GM23338 (cell line): Measurements from ENCODE around the gene AGBL4. TPM values are rescaled to one million over a fixed set of nuclear protein-coding genes. Genes with fewer than 3 reads are reported as not detected.
A peak's percentile ranks its signal among the peaks of the same experiment; 100 is the strongest.

Source experiments
- ATAC-seq: fragments of 200-7000 bp; cut with Tn5 transposase; 3 replicates; pipeline ENCODE4 v1.9.1; 2020
- DNase-seq: peaks from one replicate; pipeline ENCODE4 v3.0.0-alpha.2; 2015; ENCODE audit warnings: low spot score
- H2AFZ ChIP-seq: fragments of 200-600 bp; sonication (generic); 2 replicates; pipeline ENCODE4 v1.8.0; 2016; ENCODE audit warnings: antibody characterized with exemption, mild to moderate bottlenecking, moderate library complexity
- H3F3A ChIP-seq: fragments of 200-600 bp; sonication (generic); replicated peaks from 2 replicates; pipeline ENCODE4 v1.8.0; 2017; ENCODE audit warnings: antibody characterized with exemption, mixed run types, low read depth
- H3K27ac ChIP-seq: fragments of 200-600 bp; sonication (generic); 2 replicates; pipeline ENCODE4 v1.6.1; 2016; ENCODE audit warnings: low read depth
- H3K27me3 ChIP-seq: fragments of 200-600 bp; sonication (generic); 2 replicates; pipeline ENCODE4 v1.8.0; 2016; ENCODE audit warnings: mild to moderate bottlenecking, mixed run types, moderate library complexity; ENCODE audit not compliant: insufficient read depth
- H3K36me3 ChIP-seq: fragments of 200-600 bp; sonication (generic); 2 replicates; pipeline ENCODE4 v1.8.0; 2016; ENCODE audit warnings: mild to moderate bottlenecking; ENCODE audit not compliant: insufficient read depth
- H3K4me1 ChIP-seq: fragments of 200-600 bp; sonication (generic); 2 replicates; pipeline ENCODE4 v1.8.0; 2016; ENCODE audit warnings: mild to moderate bottlenecking, moderate library complexity; ENCODE audit not compliant: insufficient read depth
- H3K4me2 ChIP-seq: fragments of 200-600 bp; sonication (generic); 2 replicates; pipeline ENCODE4 v1.7.1; 2017; ENCODE audit warnings: mixed run types
- H3K4me3 ChIP-seq: fragments of 200-600 bp; sonication (generic); 2 replicates; pipeline ENCODE4 v1.6.1; 2016; ENCODE audit warnings: mixed run types
- H3K79me2 ChIP-seq: fragments of 200-600 bp; sonication (generic); replicated peaks from 2 replicates; pipeline ENCODE4 v1.8.0; 2017; ENCODE audit warnings: mild to moderate bottlenecking; ENCODE audit not compliant: insufficient read depth
- H3K9me2 ChIP-seq: fragments of 200-600 bp; sonication (generic); 2 replicates; pipeline ENCODE4 v1.8.0; 2017; ENCODE audit not compliant: insufficient read depth
- H4K20me1 ChIP-seq: fragments of 200-600 bp; sonication (generic); replicated peaks from 2 replicates; pipeline ENCODE4 v1.8.0; 2017; ENCODE audit warnings: mild to moderate bottlenecking; ENCODE audit not compliant: insufficient read depth
- H3K27ac Mint-ChIP-seq: 2 replicates; pipeline ENCODE4 v1.8.0; 2020; ENCODE audit warnings: inconsistent platforms, mild to moderate bottlenecking, moderate library complexity, mixed read lengths
- H3K27me3 Mint-ChIP-seq: 3 replicates; pipeline ENCODE4 v1.8.0; 2022; ENCODE audit warnings: low read depth, mild to moderate bottlenecking, moderate library complexity, mixed read lengths, inconsistent platforms; ENCODE audit not compliant: insufficient read depth, poor library complexity
- H3K36me3 Mint-ChIP-seq: 3 replicates; pipeline ENCODE4 v1.8.0; 2021; ENCODE audit warnings: low read depth, mild to moderate bottlenecking, inconsistent platforms, moderate library complexity, mixed read lengths
- H3K4me1 Mint-ChIP-seq: 3 replicates; pipeline ENCODE4 v1.8.0; 2020; ENCODE audit warnings: mild to moderate bottlenecking, inconsistent platforms, mixed read lengths
- H3K4me3 Mint-ChIP-seq: 3 replicates; pipeline ENCODE4 v1.8.0; 2021; ENCODE audit warnings: moderate library complexity, mild to moderate bottlenecking, inconsistent platforms, mixed read lengths
- H3K9me3 Mint-ChIP-seq: 3 replicates; pipeline ENCODE4 v1.8.0; 2020; ENCODE audit warnings: moderate library complexity, mild to moderate bottlenecking, inconsistent platforms, mixed read lengths
- CREB1 ChIP-seq: fragments of 250-450 bp; sonication (Bioruptor Pico); IDR thresholded peaks from 2 replicates; pipeline ENCODE4 v1.5.0; 2020; ENCODE audit warnings: low read depth, mild to moderate bottlenecking, moderate library complexity
- EZH2 ChIP-seq: fragments of 200-600 bp; sonication (generic); IDR thresholded peaks from one replicate; pipeline ENCODE4 v1.8.0; 2017; ENCODE audit warnings: antibody characterized with exemption, mild to moderate bottlenecking, low read depth; ENCODE audit not compliant: unreplicated experiment
- JUNB ChIP-seq: IDR thresholded peaks from one replicate; pipeline ENCODE4 v1.6.1; 2016; ENCODE audit warnings: antibody characterized with exemption; ENCODE audit not compliant: unreplicated experiment
- NANOG ChIP-seq: IDR thresholded peaks from 2 replicates; pipeline ENCODE4 v1.6.1; 2016; ENCODE audit warnings: antibody characterized with exemption, borderline replicate concordance
- POLR2AphosphoS5 ChIP-seq: IDR thresholded peaks from 2 replicates; pipeline ENCODE4 v1.6.1; 2016; ENCODE audit warnings: antibody characterized with exemption, low read depth
- STAT1 ChIP-seq: IDR thresholded peaks from one replicate; pipeline ENCODE4 v1.6.1; 2016; ENCODE audit warnings: antibody characterized with exemption; ENCODE audit not compliant: unreplicated experiment
- ZNF331 ChIP-seq: fragments of 250-450 bp; sonication (Bioruptor Pico); IDR thresholded peaks from 2 replicates; pipeline ENCODE4 v1.5.0; 2020; ENCODE audit warnings: low read depth, mild to moderate bottlenecking, moderate library complexity
- polyA plus RNA-seq: library from polyadenylated mRNA; unstranded; fragments of >200 nt; fragmentation: Nextera tagmentation; extraction: Ambion mirVana; gene quantifications from 2 replicates; pipeline ENCODE4 v1.2.1, GENCODE V29; 2016
- total RNA-seq: library from RNA; depleted of rRNA; stranded (reverse); fragments of >200 nt; shearing (Covaris generic); gene quantifications from 2 replicates; pipeline ENCODE4 v1.2.3, GENCODE V29; 2014
- TF ChIP-seq, protein P1 (sequence below), 2 experiments: fragments of 200-600 bp in 1 of 2; sonication (generic) in 1 of 2; conservative IDR thresholded peaks; 2 replicates each; pipeline versions ENCODE4 v1.5.1 to v1.6.1; 2016 to 2017; ENCODE audit warnings: antibody characterized with exemption in 2 of 2, low read depth in 2 of 2, mild to moderate bottlenecking in 2 of 2, moderate library complexity in 1 of 2
- TF ChIP-seq, protein P2 (sequence below): fragments of 250-450 bp; sonication (Bioruptor Pico); IDR thresholded peaks from 2 replicates; pipeline ENCODE4 v1.5.0; 2020; ENCODE audit warnings: mild to moderate bottlenecking, moderate library complexity
- TF ChIP-seq, protein P3 (sequence below): IDR thresholded peaks from 2 replicates; pipeline ENCODE4 v1.6.1; 2016; ENCODE audit warnings: antibody characterized with exemption

Gene AGBL4
- total and polyA plus RNA-seq, 2 experiments from 2014 or later, result 0.91 to 1.5 TPM

- Histone ChIP-seq H3K9me2 (no peaks in the 10 kb centered on the region), H3K4me3 (no peak overlapping the region), H3K79me2 (no peaks in the 10 kb centered on the region), H3F3A (no peaks in the 10 kb centered on the region), H2AFZ (no peak overlapping the region), H3K4me2 (no peak overlapping the region), H4K20me1 (no peaks in the 10 kb centered on the region), H3K4me1 (no peaks in the 10 kb centered on the region), H3K36me3 (no peaks in the 10 kb centered on the region), H3K27me3 (no peaks in the 10 kb centered on the region), H3K27ac (no peak overlapping the region)
- ATAC-seq (peak; percentile 87), DNase-seq (peak; percentile 80)
- peaks cover 3% of the 10 kb centered on the region for H3K27me3 Mint-ChIP-seq
- H3K9me3 Mint-ChIP-seq, result no peaks in the 10 kb centered on the region; the same call in 2 of the 3 replicates
- peaks cover 2% of the 10 kb centered on the region; the same call in 1 of the 3 replicates for H3K4me1 Mint-ChIP-seq
- H3K36me3 Mint-ChIP-seq, result no peaks in the 10 kb centered on the region
- no peak overlapping the region for H3K4me3 Mint-ChIP-seq
- H3K27ac Mint-ChIP-seq, result no peak overlapping the region
- TF ChIP-seq, protein P1, sequence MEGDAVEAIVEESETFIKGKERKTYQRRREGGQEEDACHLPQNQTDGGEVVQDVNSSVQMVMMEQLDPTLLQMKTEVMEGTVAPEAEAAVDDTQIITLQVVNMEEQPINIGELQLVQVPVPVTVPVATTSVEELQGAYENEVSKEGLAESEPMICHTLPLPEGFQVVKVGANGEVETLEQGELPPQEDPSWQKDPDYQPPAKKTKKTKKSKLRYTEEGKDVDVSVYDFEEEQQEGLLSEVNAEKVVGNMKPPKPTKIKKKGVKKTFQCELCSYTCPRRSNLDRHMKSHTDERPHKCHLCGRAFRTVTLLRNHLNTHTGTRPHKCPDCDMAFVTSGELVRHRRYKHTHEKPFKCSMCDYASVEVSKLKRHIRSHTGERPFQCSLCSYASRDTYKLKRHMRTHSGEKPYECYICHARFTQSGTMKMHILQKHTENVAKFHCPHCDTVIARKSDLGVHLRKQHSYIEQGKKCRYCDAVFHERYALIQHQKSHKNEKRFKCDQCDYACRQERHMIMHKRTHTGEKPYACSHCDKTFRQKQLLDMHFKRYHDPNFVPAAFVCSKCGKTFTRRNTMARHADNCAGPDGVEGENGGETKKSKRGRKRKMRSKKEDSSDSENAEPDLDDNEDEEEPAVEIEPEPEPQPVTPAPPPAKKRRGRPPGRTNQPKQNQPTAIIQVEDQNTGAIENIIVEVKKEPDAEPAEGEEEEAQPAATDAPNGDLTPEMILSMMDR (conservative IDR thresholded peaks at IDR 0.05; ENCODE audit: low read depth in 2 of 2), result peak; percentile 86 to 88
- TF ChIP-seq NANOG, result no peak
Observed at GRCh38 chr1:48697066-48697707, 1326.6 kb downstream of the AGBL4 start.

- H3K27ac ChIP-seq, result no peak overlapping the region
- Mint-ChIP-seq H3K4me3 (no peak overlapping the region), H3K9me3 (no peaks in the 10 kb centered on the region; the same call in 1 of the 3 replicates), H3K4me1 (peaks cover 2% of the 10 kb centered on the region; the same call in 1 of the 3 replicates), H3K36me3 (no peaks in the 10 kb centered on the region), H3K27ac (no peak overlapping the region), H3K27me3 (no peaks in the 10 kb centered on the region)
- H3K79me2 ChIP-seq, result no peaks in the 10 kb centered on the region
- H3K36me3 ChIP-seq, result no peaks in the 10 kb centered on the region
- ATAC-seq (no peak), DNase-seq (no peak)
- no peaks in the 10 kb centered on the region for H3K4me1 ChIP-seq
- H4K20me1 ChIP-seq, result no peaks in the 10 kb centered on the region
- H3K9me2 ChIP-seq, result no peaks in the 10 kb centered on the region
- no peak overlapping the region for H3K4me3 ChIP-seq
- H3K27me3 ChIP-seq, result no peaks in the 10 kb centered on the region
- no peaks in the 10 kb centered on the region for H3F3A ChIP-seq
- H3K4me2 ChIP-seq, result no peak overlapping the region
- no peak overlapping the region for H2AFZ ChIP-seq
- TF ChIP-seq ZNF331 (CRISPR knock-in tag) (no peak), STAT1 (no peak), CREB1 (CRISPR knock-in tag) (no peak), JUNB (no peak), NANOG (no peak), EZH2 (no peak), POLR2AphosphoS5 (no peak)
- TF ChIP-seq, protein P1 (conservative IDR thresholded peaks at IDR 0.05; ENCODE audit: low read depth in 2 of 2), result no peak
- TF ChIP-seq, protein P2, sequence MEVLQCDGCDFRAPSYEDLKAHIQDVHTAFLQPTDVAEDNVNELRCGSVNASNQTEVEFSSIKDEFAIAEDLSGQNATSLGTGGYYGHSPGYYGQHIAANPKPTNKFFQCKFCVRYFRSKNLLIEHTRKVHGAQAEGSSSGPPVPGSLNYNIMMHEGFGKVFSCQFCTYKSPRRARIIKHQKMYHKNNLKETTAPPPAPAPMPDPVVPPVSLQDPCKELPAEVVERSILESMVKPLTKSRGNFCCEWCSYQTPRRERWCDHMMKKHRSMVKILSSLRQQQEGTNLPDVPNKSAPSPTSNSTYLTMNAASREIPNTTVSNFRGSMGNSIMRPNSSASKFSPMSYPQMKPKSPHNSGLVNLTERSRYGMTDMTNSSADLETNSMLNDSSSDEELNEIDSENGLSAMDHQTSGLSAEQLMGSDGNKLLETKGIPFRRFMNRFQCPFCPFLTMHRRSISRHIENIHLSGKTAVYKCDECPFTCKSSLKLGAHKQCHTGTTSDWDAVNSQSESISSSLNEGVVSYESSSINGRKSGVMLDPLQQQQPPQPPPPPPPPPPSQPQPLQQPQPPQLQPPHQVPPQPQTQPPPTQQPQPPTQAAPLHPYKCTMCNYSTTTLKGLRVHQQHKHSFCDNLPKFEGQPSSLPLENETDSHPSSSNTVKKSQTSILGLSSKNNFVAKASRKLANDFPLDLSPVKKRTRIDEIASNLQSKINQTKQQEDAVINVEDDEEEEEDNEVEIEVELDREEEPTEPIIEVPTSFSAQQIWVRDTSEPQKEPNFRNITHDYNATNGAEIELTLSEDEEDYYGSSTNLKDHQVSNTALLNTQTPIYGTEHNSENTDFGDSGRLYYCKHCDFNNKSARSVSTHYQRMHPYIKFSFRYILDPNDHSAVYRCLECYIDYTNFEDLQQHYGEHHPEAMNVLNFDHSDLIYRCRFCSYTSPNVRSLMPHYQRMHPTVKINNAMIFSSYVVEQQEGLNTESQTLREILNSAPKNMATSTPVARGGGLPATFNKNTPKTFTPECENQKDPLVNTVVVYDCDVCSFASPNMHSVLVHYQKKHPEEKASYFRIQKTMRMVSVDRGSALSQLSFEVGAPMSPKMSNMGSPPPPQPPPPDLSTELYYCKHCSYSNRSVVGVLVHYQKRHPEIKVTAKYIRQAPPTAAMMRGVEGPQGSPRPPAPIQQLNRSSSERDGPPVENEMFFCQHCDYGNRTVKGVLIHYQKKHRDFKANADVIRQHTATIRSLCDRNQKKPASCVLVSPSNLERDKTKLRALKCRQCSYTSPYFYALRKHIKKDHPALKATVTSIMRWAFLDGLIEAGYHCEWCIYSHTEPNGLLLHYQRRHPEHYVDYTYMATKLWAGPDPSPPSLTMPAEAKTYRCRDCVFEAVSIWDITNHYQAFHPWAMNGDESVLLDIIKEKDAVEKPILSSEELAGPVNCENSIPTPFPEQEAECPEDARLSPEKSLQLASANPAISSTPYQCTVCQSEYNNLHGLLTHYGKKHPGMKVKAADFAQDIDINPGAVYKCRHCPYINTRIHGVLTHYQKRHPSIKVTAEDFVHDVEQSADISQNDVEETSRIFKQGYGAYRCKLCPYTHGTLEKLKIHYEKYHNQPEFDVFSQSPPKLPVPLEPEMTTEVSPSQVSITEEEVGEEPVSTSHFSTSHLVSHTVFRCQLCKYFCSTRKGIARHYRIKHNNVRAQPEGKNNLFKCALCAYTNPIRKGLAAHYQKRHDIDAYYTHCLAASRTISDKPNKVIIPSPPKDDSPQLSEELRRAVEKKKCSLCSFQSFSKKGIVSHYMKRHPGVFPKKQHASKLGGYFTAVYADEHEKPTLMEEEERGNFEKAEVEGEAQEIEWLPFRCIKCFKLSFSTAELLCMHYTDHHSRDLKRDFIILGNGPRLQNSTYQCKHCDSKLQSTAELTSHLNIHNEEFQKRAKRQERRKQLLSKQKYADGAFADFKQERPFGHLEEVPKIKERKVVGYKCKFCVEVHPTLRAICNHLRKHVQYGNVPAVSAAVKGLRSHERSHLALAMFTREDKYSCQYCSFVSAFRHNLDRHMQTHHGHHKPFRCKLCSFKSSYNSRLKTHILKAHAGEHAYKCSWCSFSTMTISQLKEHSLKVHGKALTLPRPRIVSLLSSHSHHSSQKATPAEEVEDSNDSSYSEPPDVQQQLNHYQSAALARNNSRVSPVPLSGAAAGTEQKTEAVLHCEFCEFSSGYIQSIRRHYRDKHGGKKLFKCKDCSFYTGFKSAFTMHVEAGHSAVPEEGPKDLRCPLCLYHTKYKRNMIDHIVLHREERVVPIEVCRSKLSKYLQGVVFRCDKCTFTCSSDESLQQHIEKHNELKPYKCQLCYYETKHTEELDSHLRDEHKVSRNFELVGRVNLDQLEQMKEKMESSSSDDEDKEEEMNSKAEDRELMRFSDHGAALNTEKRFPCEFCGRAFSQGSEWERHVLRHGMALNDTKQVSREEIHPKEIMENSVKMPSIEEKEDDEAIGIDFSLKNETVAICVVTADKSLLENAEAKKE (CRISPR knock-in tag), result no peak
- TF ChIP-seq, protein P3, sequence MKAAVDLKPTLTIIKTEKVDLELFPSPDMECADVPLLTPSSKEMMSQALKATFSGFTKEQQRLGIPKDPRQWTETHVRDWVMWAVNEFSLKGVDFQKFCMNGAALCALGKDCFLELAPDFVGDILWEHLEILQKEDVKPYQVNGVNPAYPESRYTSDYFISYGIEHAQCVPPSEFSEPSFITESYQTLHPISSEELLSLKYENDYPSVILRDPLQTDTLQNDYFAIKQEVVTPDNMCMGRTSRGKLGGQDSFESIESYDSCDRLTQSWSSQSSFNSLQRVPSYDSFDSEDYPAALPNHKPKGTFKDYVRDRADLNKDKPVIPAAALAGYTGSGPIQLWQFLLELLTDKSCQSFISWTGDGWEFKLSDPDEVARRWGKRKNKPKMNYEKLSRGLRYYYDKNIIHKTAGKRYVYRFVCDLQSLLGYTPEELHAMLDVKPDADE, result no peak
Observed at GRCh38 chr1:48695161-48695560, 1328.6 kb downstream of the AGBL4 start.
